ENCODE measurements around the gene CEBPZOS.

CEBPZOS gene

GRCh38 chr2:37244017-37244416 is 47.7 kb downstream of the CEBPZOS start:
- no peak for DNase-seq

- no peak for DNase-seq
Observed at GRCh38 chr2:37244755-37245154, 48.5 kb downstream of the CEBPZOS start.

GRCh38 chr2:37246205-37246604 is 49.9 kb downstream of the CEBPZOS start:
- DNase-seq: no peak

DNA sequence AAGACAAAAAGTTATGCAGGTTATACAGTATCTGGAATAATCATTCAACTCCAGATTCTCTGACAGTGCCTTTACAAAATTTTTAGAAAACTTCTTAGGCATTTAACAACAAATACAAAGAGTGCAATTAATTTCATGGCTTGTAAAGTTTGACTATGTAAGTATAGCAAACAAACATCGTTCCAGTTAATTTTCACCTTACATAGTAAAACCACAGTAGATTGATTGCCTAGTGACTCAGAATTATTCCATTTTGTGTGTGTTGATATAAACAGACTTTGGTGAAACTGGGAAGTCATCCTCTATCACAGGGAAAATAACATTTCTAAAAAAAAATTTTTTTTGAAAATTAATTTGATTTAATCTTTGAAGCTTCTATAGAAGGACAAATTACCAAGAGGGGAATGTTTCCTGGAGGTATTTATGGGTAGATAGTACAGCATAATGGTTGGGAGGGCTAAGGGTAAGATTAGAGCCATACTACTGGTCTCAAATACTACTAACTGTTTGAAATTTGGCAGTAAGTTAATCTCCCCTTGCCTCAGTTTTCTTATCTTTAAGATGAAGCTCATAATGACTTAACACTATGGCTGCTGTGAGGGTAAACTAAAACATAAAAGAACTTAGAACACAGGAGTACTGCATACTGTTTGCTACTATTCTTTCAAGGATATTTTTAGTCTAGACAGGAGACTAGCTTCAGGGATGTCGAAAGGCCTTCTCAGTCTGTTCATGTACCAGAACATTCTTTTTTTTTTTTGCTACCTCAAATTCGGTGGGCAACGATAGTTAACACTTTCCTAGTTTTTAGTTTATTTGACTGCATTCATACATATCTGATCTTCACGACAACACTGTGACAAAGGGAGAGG is 54.8 kb downstream of the CEBPZOS start:
- no peak for DNase-seq
